Panc1 (cell line): Measurements from ENCODE around the gene GPR119. TPM values are rescaled to one million over a fixed set of nuclear protein-coding genes. Genes with fewer than 3 reads are reported as not detected.

Experiments used
- ATAC-seq: fragments of 200-7000 bp; cut with Tn5 transposase; 2 replicates; pipeline ENCODE4 v1.9.1; 2020; ENCODE audit warnings: mild to moderate bottlenecking, moderate library complexity
- BruUV-seq: library from RNA; stranded (reverse); fragments of 400-500 nt; replicated peaks from 2 replicates; lab custom pipeline; 2021; lab: Mats Ljungman, UMichigan
- CTCF ChIA-PET: fragments of 300-600 bp; sonication (Branson Sonifier 250); formaldehyde crosslinking; loops from one replicate; lab custom pipeline; 2022; ENCODE audit warnings: antibody characterized with exemption; lab: Charles Lee
- POLR2A ChIA-PET: fragments of 300-600 bp; sonication (Branson Sonifier 250); formaldehyde crosslinking; loops from one replicate; lab custom pipeline; 2022; ENCODE audit warnings: antibody characterized with exemption; lab: Charles Lee
- DNase-seq: peaks from one replicate; pipeline ENCODE4 v3.0.0-alpha.2; 2010; ENCODE audit warnings: low read depth, low spot score
- H3K27ac ChIP-seq: 2 replicates; pipeline ENCODE4 v1.5.1; 2011; ENCODE audit warnings: mild to moderate bottlenecking, low read length, inconsistent platforms
- H3K27me3 ChIP-seq: fragments of 200-500 bp; sonication (Bioruptor generic); 2 replicates; pipeline ENCODE4 v1.6.0; 2014; ENCODE audit warnings: low read length, inconsistent platforms; ENCODE audit not compliant: control insufficient read depth, insufficient read depth
- H3K36me3 ChIP-seq: fragments of 200-500 bp; sonication (Bioruptor generic); 2 replicates; pipeline ENCODE4 v1.5.1; 2014; ENCODE audit warnings: inconsistent platforms, mild to moderate bottlenecking, low read length, moderate library complexity; ENCODE audit not compliant: control insufficient read depth, insufficient read depth
- H3K4me1 ChIP-seq: 2 replicates; pipeline ENCODE4 v1.5.1; 2011; ENCODE audit warnings: inconsistent platforms, mild to moderate bottlenecking, low read length, moderate library complexity; ENCODE audit not compliant: control insufficient read depth, insufficient read depth
- H3K4me3 ChIP-seq, 2 experiments: 2 replicates each; pipeline ENCODE4 v1.5.1; 2011 to 2012; ENCODE audit warnings: low read depth in 2 of 2, low read length in 2 of 2, mild to moderate bottlenecking in 2 of 2, inconsistent platforms in 1 of 2, moderate library complexity in 1 of 2
- H3K9me3 ChIP-seq: fragments of 200-500 bp; sonication (Bioruptor generic); 2 replicates; pipeline ENCODE4 v1.5.1; 2014; ENCODE audit warnings: low read depth, mild to moderate bottlenecking, inconsistent platforms, low read length, moderate library complexity; ENCODE audit not compliant: control insufficient read depth, insufficient read depth
- POLR2AphosphoS5 ChIP-seq: IDR thresholded peaks from 2 replicates; pipeline ENCODE4 v1.6.1; 2012; ENCODE audit warnings: mild to moderate bottlenecking, low read depth, low read length, moderate library complexity
- SIN3A ChIP-seq: IDR thresholded peaks from 2 replicates; pipeline ENCODE4 v1.6.1; 2012; ENCODE audit warnings: low read depth, mild to moderate bottlenecking, low read length, moderate library complexity, borderline replicate concordance; ENCODE audit not compliant: insufficient read depth
- TCF7L2 ChIP-seq: IDR thresholded peaks from 2 replicates; pipeline ENCODE4 v1.6.1; 2011; ENCODE audit warnings: mild to moderate bottlenecking, low read depth, low read length, inconsistent platforms
- in situ Hi-C: cut with HindIII; loops from 2 replicates; pipeline ENCODE4 v1.10.0; 2016; ENCODE audit warnings: low sequenced_read_pairs, low pct_unique_long_range_greater_than_20kb
- intact Hi-C: fragments of 100-400 bp; cut with micrococcal nuclease; formaldehyde crosslinking; loops from one replicate; pipeline ENCODE4 v1.10.0; 2022; ENCODE audit not compliant: unreplicated experiment
- total RNA-seq: library from RNA; stranded (reverse); gene quantifications from one replicate; pipeline ENCODE4 v1.2.1, GENCODE V29; 2021; ENCODE audit not compliant: unreplicated experiment
- TF ChIP-seq, protein P1 (sequence below): fragments of 450-650 bp; IDR thresholded peaks from 2 replicates; pipeline ENCODE4 v1.5.1; 2017; ENCODE audit warnings: mild to moderate bottlenecking
- TF ChIP-seq, protein P2 (sequence below), 2 experiments: IDR thresholded peaks; 2 replicates each; pipeline ENCODE4 v1.6.1; 2011 to 2012; ENCODE audit warnings: low read depth in 2 of 2, control low read depth in 1 of 2, low read length in 1 of 2, mild to moderate bottlenecking in 1 of 2, moderate library complexity in 1 of 2; ENCODE audit not compliant: insufficient read depth in 1 of 2

The GPR119 gene
- total RNA-seq, 1 experiment from 2014 or later = not detected

DNA sequence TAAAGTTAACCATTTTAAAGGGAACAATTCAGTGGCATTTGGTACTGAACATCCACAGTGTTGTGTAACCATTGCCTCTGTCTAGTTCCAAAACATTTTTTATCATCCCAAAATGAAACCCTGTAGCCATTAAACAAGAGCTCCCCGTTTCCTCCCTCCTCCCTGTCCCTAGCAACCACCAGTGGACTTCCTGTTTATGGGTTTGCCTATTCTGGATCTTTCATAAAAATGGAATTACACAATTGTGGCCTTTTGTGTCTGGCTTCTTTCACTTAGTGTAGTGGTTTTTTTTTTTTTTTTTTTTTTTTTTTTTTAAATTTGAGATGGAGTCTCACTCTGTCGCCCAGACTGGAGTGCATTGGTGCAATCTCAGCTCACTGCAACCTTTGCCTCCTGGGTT is 27.9 kb upstream of the GPR119 start:
- no peaks in the 10 kb centered on the region for H3K27me3 ChIP-seq
- CTCF ChIA-PET = no interaction called here
- no peak overlapping the region for H3K4me3 ChIP-seq
- ATAC-seq = no peak
- no peaks in the 10 kb centered on the region for H3K9me3 ChIP-seq
- H3K27ac ChIP-seq = no peak overlapping the region
- H3K4me1 ChIP-seq = no peaks in the 10 kb centered on the region
- POLR2A ChIA-PET = no interaction called here
- no peak for DNase-seq
- BruUV-seq = no TSS peak
- H3K36me3 ChIP-seq = peaks cover 6% of the 10 kb centered on the region; the same call in 1 of the 2 replicates
- in situ Hi-C loops = no loop called here
- intact Hi-C loops = no loop called here
- TF ChIP-seq POLR2AphosphoS5 (no peak), TCF7L2 (no peak)
- TF ChIP-seq, protein P1, sequence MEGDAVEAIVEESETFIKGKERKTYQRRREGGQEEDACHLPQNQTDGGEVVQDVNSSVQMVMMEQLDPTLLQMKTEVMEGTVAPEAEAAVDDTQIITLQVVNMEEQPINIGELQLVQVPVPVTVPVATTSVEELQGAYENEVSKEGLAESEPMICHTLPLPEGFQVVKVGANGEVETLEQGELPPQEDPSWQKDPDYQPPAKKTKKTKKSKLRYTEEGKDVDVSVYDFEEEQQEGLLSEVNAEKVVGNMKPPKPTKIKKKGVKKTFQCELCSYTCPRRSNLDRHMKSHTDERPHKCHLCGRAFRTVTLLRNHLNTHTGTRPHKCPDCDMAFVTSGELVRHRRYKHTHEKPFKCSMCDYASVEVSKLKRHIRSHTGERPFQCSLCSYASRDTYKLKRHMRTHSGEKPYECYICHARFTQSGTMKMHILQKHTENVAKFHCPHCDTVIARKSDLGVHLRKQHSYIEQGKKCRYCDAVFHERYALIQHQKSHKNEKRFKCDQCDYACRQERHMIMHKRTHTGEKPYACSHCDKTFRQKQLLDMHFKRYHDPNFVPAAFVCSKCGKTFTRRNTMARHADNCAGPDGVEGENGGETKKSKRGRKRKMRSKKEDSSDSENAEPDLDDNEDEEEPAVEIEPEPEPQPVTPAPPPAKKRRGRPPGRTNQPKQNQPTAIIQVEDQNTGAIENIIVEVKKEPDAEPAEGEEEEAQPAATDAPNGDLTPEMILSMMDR = no peak
- TF ChIP-seq, protein P2, sequence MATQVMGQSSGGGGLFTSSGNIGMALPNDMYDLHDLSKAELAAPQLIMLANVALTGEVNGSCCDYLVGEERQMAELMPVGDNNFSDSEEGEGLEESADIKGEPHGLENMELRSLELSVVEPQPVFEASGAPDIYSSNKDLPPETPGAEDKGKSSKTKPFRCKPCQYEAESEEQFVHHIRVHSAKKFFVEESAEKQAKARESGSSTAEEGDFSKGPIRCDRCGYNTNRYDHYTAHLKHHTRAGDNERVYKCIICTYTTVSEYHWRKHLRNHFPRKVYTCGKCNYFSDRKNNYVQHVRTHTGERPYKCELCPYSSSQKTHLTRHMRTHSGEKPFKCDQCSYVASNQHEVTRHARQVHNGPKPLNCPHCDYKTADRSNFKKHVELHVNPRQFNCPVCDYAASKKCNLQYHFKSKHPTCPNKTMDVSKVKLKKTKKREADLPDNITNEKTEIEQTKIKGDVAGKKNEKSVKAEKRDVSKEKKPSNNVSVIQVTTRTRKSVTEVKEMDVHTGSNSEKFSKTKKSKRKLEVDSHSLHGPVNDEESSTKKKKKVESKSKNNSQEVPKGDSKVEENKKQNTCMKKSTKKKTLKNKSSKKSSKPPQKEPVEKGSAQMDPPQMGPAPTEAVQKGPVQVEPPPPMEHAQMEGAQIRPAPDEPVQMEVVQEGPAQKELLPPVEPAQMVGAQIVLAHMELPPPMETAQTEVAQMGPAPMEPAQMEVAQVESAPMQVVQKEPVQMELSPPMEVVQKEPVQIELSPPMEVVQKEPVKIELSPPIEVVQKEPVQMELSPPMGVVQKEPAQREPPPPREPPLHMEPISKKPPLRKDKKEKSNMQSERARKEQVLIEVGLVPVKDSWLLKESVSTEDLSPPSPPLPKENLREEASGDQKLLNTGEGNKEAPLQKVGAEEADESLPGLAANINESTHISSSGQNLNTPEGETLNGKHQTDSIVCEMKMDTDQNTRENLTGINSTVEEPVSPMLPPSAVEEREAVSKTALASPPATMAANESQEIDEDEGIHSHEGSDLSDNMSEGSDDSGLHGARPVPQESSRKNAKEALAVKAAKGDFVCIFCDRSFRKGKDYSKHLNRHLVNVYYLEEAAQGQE (IDR thresholded peaks at IDR 0.05; ENCODE audit: insufficient read depth in 1 of 2, low read depth in 2 of 2, low read length in 1 of 2) = no peak

DNA sequence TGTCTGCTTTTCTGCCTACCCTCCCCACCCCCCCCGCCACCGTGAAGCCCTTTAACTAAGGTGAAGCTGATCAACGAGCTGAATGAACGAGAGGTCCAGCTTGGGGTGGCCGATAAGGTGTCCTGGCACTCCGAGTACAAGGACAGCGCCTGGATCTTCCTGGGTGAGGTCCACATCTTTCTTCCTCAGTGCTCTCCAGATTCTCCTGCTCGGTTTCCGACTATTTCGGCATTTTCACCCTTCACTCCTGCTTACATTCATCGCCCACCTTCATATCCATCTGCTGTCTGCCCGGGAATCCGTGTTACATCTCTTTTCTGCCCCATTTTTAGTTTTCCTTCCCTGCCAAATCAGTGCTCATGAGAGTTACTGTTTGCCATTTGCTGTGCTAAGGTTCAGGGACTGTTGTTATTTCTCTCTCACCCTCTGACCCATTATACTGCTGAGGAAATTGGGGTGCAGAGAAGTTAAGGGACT is 16.8 kb upstream of the GPR119 start:
- in situ Hi-C loops = no loop called here

More for the DNA sequence above, 16.8 kb upstream of the GPR119 start:
- BruUV-seq = no TSS peak
- intact Hi-C loops = no loop called here
- Histone ChIP-seq H3K27ac (peak overlapping the region; percentile 99), H3K4me3 (peak overlapping the region; percentile 92 to 99), H3K36me3 (0 out of 2 replicates have a peak, but pooled peaks cover under 1% of the 10 kb centered on the region), H3K27me3 (0 out of 2 replicates have a peak, but pooled peaks cover 2% of the 10 kb centered on the region), H3K9me3 (no peaks in the 10 kb centered on the region), H3K4me1 (peaks cover 9% of the 10 kb centered on the region)
- no peak for DNase-seq
- POLR2A ChIA-PET = interaction anchor here (0.5 to 0.6 kb wide), 2 partner anchors 16 to 107 kb away, joined by 4 to 6 read pairs; no protein-coding TSS in a partner anchor
- TF ChIP-seq SIN3A (no peak; the same call in 1 of the 2 replicates), POLR2AphosphoS5 (no peak), TCF7L2 (no peak)
- TF ChIP-seq, protein P2 (IDR thresholded peaks at IDR 0.05; ENCODE audit: insufficient read depth in 1 of 2, low read depth in 2 of 2, low read length in 1 of 2) = no peak
- TF ChIP-seq, protein P1 = no peak
- CTCF ChIA-PET = no interaction called here
- ATAC-seq = peak; percentile 63; the same call in 1 of the 2 replicates
